ENCODE data around the gene ULK4.
"Not testable (repeated sequence)": the region's sequence is repeated elsewhere in the genome, so short reads cannot be mapped to it uniquely, and the experiment has no call there.

The ULK4 gene

DNA sequence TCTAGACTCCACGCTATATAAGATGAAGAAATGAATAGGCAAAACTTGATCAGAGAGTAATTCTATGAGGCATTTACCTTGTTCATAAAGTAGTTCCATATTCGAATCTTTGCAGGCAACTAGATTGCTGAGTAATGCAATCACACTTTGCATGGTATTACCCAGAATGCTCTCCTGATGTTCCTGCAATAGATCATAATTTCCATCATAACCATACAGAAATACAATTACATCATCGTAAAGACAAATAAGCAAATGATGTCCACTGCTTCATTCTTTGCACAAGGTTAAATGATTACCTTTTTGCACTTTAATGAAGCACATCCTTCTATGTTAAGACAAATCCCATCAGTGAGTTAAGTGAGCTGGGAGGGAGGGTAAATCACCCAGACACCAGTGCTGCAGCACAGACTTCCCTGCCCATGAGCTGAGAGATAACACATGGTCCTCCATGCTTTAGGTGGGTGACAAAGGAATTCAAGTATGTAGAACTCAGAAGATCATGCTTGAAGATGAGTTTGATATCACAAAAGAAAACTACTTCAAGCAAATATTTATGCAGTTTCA, 395.9 kb downstream of the ULK4 start:
- no peak for DNase-seq

DNA sequence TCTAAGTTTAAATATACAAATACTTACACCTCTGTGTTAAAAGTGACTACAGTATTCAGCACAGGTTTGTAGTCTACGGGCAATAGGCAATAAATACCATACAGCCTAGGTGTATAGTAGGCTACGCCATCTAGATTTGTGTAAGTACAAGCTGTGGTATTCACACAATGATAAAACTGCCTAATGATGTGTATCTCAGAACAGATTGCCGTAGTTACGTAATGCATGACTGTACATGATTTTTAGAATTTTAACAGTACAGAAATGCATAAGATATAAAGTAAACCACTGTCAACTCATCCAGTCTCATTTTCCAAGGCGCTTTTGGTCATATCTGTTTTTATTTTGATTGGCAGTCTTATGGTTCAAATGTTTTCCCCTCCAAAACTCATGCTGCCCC, 396.9 kb downstream of the ULK4 start:
- DNase-seq: no peak

DNA sequence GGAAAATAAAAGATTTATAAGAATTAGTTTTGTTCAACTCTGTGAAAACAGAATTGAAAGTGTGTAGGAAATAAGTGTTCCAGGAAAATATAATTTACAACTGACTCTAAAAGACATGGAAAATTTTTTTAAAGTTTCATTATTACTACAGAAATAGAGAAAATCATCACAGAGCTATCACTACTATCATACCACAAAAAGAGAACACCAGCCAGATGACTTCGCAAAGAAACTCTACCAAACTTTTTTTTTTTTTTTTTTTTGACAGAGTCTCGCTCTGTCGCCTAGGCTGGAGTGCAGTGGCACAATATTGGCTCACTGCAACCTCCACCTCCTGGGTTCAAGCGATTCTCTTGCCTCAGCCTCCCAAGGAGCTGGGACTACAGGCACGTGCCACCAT, 405.7 kb downstream of the ULK4 start:
- DNase-seq: not testable (repeated sequence)

DNA sequence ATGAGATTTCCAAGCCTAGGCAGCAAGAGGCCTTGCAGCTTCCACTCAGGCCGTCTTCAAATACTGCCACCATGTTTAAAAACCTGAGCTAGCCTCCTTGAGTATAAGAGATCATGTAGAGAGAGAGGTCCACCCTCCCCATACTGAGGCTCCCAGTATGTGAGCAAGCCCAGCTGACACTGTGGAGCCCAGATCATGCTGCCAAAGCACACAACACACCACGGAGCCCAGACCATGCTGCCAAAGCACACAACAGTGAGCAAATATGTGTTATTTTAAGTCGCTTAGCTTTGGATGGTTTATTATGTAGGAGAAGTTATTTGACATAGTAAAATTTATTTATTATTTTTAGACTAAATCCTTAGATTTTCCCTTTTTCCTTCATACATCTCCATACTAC, 428.9 kb downstream of the ULK4 start:
- DNase-seq: no peak

DNA sequence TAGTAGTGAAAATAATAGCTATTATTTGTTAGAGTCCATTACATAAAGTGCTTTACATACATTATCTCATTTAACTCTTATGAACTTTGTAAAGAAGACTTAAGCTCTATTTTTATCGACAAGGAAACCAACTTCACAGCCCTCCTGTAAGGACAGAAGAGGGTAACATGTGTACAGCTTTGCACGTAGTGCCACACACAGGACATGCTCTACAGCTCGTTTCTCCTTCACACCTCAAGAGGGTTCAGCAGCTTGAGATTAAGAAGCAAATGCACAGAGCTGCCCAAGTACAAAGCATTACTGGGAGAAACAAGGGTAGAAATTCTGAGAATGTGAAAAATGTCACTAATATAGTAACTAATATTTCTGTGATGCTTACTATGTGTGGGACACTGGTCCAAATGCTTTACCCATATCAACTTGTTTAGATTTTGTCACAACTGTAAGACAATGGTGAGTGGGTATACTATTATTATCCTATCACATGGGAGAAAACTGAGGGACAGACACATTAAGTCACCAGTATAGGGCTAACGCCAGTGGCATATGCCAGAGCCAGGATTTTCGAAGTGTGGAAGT, 434.8 kb downstream of the ULK4 start:
- DNase-seq: no peak

DNA sequence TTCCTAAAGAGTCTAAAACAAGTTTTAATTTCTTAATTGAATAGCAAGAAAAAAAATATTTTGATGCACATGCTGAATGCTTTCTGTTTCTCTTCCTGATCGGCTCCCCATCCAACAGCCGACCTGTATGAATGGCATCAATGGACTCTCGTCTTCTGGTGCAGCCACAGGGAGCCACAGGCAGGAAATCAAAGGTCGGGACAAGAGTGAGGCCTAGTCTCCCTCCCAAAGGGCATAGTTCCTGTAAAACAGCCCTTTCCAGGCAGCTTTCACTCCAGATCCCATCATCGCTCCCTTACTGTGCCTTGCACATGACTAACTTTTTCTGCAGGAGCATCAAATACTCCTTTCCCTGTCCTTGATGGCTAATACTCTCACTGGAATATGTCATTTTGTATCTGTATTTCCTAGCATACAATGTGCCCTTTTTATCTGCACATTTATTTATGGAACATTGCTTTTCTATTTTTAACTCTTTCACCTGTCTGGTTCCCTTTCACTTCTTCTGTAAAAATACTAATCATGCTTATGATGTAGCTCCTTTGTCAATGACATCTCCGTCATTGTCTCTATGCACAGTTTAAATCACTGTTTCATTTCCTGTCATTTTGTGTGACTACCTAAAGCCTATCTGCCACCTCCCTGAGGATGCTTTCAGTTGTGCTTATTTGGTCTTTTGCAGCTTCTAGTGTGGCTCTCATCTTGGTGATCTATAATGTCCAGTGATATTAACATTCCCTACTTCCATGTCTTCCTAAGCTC, 436.4 kb downstream of the ULK4 start:
- DNase-seq: no peak

DNA sequence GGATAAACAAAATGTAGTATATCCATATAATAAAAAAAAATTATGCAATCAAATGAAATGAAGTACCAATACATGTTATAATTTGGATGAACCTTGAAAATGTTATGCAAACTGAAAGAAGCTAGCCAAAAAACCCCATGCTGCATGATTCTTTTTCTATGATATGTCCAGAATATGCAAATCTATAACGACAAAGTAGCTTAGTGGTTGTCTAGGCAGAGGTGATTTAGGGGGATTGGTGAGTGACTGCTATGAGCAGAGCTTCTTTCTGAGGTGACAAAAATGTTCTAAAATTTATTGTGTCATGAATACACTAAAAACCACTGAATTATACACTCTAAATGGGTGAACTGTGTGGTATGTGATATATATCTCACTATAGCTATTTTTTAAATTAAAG, 438.0 kb downstream of the ULK4 start:
- DNase-seq: no peak

DNA sequence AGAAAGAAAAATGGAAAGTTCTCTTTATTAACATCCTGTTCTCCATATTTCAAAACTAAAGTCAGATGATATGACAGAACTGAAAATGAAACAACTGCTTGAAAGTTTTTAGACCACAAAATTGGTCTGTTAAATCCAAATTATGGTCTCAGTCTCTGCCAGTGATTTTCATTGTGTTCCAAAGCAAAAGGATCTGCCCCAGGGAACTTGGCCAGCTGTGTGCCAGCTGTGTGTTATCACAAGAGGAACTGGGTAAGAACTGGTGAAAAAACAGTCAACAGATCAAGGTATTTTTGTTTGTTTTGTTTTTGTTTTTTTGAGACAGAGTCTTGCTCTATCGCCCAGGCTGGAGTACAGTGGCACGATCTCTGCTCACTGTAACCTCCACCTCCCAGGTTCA, 439.3 kb downstream of the ULK4 start:
- DNase-seq: no peak

DNA sequence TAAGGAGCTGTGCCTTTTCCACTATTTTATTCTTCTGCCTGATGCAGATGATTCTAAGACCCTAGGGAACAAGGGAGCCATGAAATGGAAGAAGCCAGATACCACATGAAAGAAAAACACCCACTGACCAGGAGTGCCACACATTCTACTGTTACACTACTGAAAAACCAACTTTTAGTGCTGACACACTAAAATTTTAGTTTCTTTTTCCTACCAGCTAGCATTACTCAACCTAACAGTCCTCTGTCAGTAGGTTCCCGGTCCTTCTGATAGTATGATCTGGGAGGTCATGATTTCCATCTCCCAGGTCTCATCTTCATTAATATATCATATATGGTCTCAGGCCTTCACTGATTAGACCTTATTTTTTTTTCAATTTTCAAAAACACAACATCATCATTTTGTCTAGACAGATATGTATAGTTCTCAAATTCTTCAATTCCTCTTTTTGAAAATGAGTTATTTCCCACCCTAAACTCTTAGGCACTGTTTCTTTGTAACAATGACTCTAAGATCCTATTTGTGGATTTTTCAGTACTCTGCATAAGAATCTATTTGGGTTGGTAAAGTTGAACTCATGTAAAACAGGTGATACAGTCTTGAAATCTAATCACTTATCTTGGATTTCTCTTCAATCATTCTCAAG, 440.8 kb downstream of the ULK4 start:
- DNase-seq: no peak

DNA sequence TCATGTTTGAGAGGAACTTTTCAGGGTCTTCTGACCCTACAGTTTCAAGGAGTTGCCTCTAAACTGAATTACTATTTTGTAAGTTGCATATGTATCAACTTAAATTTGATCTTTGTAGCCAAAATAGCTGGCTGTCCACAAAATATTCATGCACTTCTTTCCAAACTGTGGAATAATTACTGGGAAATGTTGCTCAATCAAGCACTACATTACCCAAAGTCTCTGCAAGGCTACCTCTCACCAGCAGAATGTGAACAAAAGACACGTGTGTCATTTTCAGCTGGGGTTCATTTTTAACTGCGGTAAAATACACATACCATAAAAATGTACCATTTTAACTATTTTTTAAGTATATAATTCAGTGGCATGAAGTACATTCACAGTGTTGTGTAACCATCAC, 442.2 kb downstream of the ULK4 start:
- DNase-seq: no peak

DNA sequence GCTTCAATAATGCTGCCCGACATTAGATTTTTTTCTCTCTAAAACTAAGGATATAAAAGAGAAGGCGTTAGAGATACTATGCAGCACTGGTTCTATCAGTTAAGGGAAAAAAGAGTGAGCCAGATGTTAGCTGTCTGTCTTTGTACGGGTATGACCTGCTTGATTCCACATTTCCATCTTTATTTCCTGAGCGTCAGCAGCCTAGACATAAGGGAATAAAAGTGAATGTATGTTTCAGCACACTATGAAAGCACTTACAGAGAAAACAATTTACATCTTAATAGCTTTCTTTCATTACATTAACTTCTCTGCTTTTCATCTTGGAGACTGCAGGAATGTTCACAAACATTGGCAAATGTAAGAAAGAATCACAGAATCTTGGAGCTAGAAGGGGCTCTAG, 443.3 kb downstream of the ULK4 start:
- DNase-seq: no peak

DNA sequence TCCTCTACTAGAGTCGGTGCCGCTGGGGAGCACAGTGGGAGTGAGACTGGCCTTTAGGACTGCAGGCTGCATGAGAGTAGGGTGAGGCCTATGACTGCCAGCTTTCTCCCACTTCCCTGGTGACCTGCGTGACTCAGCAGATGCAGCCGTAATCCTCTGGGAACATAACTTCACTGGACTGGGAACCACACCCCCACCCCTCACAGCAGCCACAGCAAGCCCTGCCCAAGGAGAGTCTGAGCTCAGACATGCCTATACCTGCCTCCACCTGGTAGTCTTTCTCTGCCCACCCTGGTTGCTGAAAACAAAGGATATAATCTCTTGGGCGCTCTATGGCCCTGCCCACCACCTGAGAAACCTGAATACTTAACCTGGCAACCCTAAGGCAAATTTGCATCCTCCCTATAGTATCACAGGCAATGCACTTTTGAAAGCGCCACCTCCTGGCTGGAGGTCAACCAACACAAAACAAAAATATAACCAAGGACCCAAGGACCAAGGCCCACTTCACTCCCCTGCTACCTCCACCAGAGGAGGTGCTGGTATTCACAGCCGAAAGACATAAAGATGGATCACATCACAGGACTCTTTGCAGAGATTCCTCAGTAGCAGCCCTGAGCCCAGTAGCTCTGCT, 453.7 kb downstream of the ULK4 start:
- DNase-seq: no peak

DNA sequence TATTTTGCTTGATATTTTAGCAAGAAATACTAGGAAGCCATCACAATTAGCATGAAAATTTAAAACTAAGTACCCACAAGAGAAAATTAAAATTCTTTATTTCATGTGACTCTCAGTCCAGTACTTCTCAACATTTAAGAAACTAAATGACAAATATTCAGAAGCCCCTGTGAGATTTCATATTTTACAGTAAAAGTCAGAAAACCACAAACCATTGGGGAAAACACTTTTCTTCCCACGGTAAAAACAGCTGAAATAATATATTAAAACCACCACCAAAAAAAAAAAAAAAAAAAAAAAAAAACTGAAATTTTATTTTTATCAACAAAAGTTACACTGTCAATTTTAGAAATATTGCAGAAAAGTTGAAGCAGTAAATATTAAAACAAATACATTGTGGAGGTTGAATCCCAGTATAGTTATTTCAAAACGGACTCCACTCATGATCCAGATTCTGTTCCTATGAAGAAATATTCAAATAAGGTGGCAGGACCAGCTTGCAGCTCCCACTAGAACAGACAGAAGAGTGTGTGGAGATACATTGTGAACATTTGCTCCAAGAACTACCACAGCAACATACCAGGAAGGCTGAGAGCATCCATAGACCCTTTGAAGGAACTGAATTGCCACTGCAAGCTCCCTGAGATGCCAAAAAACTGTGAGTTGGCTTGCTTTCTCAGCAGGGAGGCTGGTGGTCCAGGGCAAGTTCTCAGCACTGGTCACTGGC, 454.4 kb downstream of the ULK4 start:
- no peak for DNase-seq

DNA sequence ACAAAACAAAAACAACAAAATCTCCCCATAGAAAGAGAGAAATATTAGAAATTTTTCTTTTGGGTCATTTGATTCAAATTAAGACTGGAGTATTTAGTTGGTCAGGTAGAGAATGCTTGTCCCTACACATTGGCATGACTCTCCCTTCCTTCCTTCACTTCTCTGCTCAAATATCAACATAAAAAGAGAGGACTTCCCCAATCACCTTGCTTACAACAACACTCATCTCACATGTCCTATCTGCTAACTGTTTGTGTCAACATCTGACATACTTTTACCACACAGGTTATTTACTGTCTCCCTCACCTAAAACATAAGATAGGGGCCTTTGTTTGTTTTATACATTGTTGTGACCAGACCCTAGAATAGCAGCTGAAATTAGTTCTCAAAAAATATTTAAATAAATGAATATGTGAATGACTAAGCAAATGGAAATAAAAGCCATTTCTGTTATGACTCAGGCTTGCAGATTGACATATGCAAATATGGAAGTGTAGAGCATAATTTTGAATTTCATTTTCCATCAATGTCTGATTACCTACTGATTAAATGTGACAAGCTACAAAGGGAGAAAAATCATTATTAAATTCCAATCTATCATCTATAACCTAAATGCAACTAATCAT, 457.8 kb downstream of the ULK4 start:
- no peak for DNase-seq

DNA sequence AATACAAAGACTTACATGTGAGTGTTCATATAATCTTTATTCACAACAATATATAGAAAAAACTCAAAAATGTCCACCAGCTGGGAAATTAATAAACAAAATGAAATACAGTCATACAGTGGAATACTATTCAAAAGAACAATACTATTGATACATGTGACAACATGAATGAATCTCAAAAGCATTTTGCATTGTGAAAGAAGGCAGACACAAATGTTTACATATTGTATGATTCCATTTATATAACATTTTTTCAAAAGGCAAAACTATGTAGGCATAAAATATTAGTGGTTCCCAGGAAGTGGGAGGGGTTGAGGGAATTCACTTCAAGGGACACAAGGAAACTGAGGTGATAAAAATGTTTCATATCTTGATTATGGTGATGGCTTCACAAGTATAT, 459.4 kb downstream of the ULK4 start:
- no peak for DNase-seq

DNA sequence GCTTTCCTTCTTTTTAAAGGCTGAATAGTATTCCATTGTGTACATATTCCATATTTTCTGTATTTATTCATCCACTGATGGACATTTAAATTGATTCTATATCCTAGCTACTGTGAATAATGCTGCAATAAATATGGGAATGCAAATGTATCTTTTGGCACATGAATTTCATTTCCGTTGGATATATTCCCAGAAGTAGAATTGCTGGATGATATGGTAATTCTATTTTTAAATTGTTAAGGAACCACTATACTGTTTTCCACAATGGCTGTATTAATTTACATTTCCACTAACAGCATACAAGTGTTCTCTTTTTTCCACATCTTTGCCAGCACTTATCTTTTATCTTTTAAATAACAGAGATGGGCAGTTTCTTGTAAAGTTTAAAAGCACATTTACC, 459.9 kb downstream of the ULK4 start:
- DNase-seq: no peak

DNA sequence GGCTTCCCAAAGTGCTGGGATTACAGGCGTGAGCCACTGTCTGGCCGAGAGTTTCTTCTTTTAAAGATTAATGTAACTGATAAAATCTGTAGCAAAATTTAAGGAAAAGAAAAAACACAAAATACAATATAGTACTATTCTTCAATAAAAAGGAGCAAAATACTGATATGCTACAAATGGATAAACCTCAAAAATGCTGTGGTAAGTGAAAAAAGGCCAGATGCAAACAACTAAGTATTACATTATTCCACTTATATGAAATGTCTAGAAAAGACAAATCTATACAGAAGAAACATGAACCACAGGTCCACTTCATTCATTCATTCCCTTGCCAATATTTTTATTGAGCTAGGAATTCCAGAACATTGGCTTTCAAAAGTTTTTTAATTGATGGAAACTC, 463.1 kb downstream of the ULK4 start:
- no peak for DNase-seq

DNA sequence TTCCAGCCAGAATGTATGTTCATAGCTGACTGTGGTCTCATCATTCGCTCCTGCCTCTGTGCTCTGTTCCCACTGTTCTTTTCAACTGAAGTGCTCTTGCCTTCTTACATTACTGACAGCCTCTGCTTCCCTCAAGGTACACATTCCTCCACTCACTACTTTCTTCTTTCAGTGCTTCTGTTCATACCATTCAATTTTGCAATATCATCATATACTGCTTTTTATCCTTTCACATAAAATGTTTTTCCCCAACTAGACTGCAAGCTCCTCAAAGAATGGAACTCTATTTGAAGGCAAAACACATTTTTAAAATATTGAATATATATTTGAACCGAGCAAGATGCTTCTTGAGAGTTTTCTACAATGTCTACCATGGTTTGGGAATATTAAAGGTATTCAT, 471.5 kb downstream of the ULK4 start:
- no peak for DNase-seq

DNA sequence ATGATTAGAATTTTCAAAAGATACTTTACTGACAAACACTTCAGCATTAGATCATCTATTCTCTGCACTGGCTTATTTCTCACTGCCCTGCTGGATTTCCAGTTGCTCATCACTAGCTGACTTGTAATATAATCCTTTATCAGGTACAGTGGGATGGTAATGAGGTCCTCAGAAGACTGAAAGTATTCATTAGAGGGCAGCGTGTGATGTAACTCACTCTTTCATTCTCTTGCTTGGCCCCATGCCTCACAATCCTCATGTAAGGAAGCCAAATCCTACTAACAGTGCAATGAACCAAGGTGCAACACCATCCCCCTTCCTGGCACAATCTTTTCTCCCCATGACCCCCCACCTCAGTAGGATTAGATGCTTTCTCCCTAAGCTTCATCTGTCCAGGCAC, 472.7 kb downstream of the ULK4 start:
- DNase-seq: no peak

DNA sequence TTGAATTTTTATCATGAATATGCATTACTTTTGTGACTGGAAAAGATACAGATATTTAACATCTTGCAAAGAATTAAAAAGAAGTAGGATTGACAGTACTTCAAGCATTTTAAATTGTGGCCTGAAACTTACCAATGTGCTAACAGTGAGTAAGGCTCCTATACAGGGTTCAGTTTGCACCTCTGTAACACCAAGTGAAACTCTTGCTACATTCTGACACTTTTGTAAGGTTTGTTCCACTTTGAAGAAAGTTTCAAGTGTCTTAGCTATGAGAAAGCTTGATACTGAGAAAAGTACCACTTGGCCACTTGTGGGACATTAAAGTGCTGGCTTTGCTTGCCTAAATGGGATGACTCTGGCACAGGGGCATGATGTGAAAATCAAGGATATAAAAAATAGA, 473.4 kb downstream of the ULK4 start:
- DNase-seq: no peak

DNA sequence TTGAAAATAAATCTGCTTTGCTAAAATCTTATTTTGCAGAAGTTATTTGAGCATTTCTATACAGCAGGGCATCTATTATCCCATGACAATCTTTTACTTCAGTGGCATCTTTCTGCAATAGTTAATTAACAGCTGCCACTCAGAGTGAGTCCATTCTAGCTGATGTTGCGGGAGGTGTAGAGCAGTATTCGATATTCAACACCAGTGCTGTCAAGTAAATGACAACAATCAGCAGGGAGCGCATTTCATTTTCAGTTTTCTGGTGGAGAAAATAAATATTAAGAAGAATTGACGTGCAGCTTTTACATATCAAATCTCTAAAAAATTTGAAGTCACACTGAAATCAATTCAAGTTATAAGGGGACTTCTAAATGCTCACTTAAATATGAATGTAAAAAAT, 476.4 kb downstream of the ULK4 start:
- DNase-seq: no peak

DNA sequence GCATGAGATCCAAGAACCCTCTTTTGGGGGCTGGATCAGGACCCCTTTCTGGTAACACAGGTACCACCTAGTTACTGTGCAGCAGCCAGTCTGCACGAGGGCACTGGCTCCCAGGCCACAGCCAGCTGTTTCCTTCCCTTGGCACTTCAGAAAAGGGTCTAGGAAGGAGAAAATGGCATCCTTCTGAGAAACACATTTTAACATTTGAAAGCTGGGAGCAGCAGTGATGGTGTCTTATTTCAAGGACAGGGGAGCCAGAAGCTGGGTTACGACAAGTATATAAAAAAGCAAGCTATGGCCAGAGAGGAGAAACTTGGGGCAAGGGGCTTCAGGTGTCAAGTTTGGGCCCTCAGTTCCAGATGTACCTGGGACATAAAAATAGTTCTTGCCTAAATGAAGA, 479.8 kb downstream of the ULK4 start:
- no peak for DNase-seq

DNA sequence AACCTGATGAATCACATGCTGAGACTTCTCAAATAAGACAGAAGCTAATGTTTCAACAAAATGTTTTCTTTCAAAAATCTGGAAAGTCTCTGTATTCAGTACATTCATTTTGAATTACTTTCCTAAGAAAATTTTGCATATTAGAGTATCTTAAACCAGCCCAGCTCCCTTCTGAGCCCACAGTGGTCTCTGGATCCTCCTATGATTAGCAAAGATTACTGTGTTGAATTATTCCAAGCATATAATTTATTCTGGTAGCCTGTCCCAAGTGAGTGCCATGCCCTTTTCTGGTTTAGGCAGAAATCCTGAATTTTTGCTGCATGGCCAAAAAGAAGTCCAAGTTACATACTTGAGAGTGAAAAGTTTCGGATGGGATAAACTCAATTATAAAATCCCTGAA, 483.6 kb downstream of the ULK4 start:
- no peak for DNase-seq

Data from AML-193 (cell line).